ENCODE results near the gene ELAVL4. TPM values are rescaled to one million over a fixed set of nuclear protein-coding genes. Genes with fewer than 3 reads are reported as not detected.

ELAVL4 gene
- total RNA-seq, 2 donors from 2014 or later, result 0.18 to 4.0 TPM

Other genes starting within 250 kb of the ELAVL4 start
- gene AGBL4, start 85.0 kb upstream of the ELAVL4 start, total RNA-seq, result 1 to 10 TPM in 1 of 2 donors, under 1 TPM in 1; 0.82 to 2.7 TPM

All from prostate gland (tissue), 2 donors.